Right lobe of liver (tissue), 6 donors: ENCODE results near the gene GPC2. TPM values are rescaled to one million over a fixed set of nuclear protein-coding genes. Genes with fewer than 3 reads are reported as not detected.
A peak's percentile ranks its signal among the peaks of the same experiment; 100 is the strongest.

Source experiments
- ATAC-seq, 4 donors: fragments of 200-7000 bp; cut with Tn5 transposase; one replicate each; pipeline ENCODE4 v1.9.1; 2020; ENCODE audit warnings: mild to moderate bottlenecking in 4 of 4, moderate library complexity in 4 of 4
- DNase-seq, 3 donors: peaks; one replicate each; pipeline ENCODE4 v3.0.0-alpha.2; 2020
- H3K27ac ChIP-seq, 3 donors: fragments of 200-600 bp; one replicate each; pipeline ENCODE4 v1.8.0; 2022
- H3K27me3 ChIP-seq, 2 donors: fragments of 200-600 bp; one replicate each; pipeline ENCODE4 v1.8.0; 2022
- H3K36me3 ChIP-seq, 4 donors: fragments of 200-600 bp; sonication (generic) in 1 of 4; one replicate each; pipeline versions ENCODE4 v1.5.1 to v1.8.0; 2017 to 2022; ENCODE audit warnings: control low read depth in 1 of 4
- H3K4me1 ChIP-seq, 4 donors: fragments of 200-600 bp; sonication (generic) in 1 of 4; one replicate each; pipeline versions ENCODE4 v1.5.1 to v1.8.0; 2017 to 2022; ENCODE audit warnings: control low read depth in 1 of 4
- H3K4me3 ChIP-seq, 3 donors: fragments of 200-600 bp; one replicate each; pipeline ENCODE4 v1.8.0; 2022
- H3K9me3 ChIP-seq, 4 donors: fragments of 200-600 bp; sonication (generic) in 1 of 4; one replicate each; pipeline versions ENCODE4 v1.5.1 to v1.8.0; 2017 to 2022; ENCODE audit warnings: control low read depth in 1 of 4
- POLR2A ChIP-seq: fragments of 450-650 bp; IDR thresholded peaks from one replicate; pipeline ENCODE4 v1.6.1; 2017; ENCODE audit warnings: antibody characterized with exemption, mild to moderate bottlenecking
- WGBS: methylation state at CpG from one replicate; pipeline ENCODE4 v1.1.6; 2018; ENCODE audit warnings: low coverage, low lambda C conversion rate; ENCODE audit not compliant: insufficient coverage; ENCODE audit errors: missing lambda C conversion rate; 5-methylcytosine and 5-hydroxymethylcytosine counted together
- intact Hi-C, 2 donors: fragments of 100-400 bp; cut with DNase I; formaldehyde crosslinking; loops; one replicate each; pipeline versions ENCODE4 v1.11.2 to v1.14.1; 2022
- total RNA-seq, 6 experiments: library from RNA; depleted of rRNA in 2 of 6; stranded (reverse); fragments of >200 nt in 2 of 6; fragmentation: NEBNext Ultra II Directional in 3 of 6; extraction: Animal tissue kit (Norgen Biotek cat#: 25700) in 3 of 6; gene quantifications; one replicate each; pipeline versions ENCODE4 v1.1.0 to v1.2.4, GENCODE V29; 2016 to 2023
- TF ChIP-seq, protein P1 (sequence below), 4 donors: fragments of 200-600 bp in 3 of 4; fragments of 450-650 bp in 1 of 4; IDR thresholded peaks; one replicate each; pipeline versions ENCODE4 v1.5.1 to v1.8.0; 2016 to 2022; ENCODE audit warnings: antibody characterized with exemption in 4 of 4, mild to moderate bottlenecking in 2 of 4
- donor health status: DM: no; HTN: yes; CAD: no.
- donor health status: DM: no; HTN: no; CAD: no.
- donor health status: DM: no; HTN: no; CAD: no.
- donor health status: DM: no; HTN: yes; CAD: no.
- donor health status: DM: no; HTN: yes; CAD: no.

Gene GPC2
- total RNA-seq, 6 experiments from 2014 or later: 0.35 to 0.40 TPM; not detected in 4

DNA sequence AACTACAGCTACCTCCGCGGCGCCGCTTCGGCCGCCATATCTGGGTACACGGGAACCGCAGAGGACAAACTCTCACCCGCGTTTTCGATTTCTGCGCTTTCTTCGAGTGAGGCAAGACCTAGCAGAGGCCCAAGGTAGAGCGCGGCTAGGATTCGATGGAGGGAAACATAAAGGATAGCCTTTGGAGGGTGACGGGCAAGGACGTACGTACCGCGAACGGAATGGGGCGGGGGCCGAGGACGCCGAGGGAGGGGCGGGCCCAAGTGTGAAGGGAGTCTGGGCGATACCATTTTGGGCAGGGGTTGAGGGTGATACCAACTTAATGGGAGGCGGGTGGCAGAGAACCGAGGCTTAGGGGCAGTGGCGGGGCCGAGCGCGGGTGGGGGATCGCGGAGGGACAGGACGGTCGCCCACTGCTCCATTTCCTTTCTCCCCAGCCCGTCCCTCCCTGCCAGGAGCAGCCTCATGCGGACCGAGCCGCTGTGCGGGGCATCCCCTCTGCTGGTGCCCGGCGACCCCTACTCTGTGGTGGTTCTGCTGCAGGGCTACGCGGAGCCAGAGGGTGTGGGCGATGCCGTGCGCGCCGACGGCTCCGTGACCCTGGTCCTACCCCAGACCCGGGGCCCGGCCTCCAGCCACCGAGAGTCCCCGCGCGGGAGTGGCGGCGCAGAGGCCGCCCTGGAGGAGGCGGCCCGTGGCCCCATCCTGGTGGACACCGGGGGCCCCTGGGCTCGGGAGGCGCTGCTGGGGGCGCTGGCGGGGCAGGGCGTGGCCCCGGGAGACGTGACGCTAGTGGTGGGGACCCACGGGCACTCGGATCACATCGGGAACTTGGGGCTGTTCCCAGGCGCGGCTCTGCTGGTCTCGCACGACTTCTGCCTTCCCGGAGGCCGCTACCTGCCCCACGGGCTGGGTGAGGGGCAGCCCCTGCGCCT lies 50.0 kb downstream of the GPC2 start, which contains the start of gene MBLAC1:
TSS of gene MBLAC1 (plus strand) at position 37 of the 935 bp plus-strand sequence. CDS start at position 466, 429 bp downstream.
- Histone ChIP-seq H3K27me3 (no peaks in the 10 kb centered on the region), H3K4me3 (peak within 1 kb of the TSS; percentile 80 to 85 (median 82)), H3K9me3 (no peaks in the 10 kb centered on the region), H3K27ac (peak within 1 kb of the TSS; percentile 87 to 97 (median 91)), H3K36me3 (no peaks in the 10 kb centered on the region), H3K4me1 (peaks cover 0 to 30% (median 0%) of the 10 kb centered on the region in 4 donors)
- DNase-seq (peak; percentile 87 to 93 (median 90)), ATAC-seq (peak; percentile 87 to 91 (median 89))
- TF ChIP-seq, protein P1, sequence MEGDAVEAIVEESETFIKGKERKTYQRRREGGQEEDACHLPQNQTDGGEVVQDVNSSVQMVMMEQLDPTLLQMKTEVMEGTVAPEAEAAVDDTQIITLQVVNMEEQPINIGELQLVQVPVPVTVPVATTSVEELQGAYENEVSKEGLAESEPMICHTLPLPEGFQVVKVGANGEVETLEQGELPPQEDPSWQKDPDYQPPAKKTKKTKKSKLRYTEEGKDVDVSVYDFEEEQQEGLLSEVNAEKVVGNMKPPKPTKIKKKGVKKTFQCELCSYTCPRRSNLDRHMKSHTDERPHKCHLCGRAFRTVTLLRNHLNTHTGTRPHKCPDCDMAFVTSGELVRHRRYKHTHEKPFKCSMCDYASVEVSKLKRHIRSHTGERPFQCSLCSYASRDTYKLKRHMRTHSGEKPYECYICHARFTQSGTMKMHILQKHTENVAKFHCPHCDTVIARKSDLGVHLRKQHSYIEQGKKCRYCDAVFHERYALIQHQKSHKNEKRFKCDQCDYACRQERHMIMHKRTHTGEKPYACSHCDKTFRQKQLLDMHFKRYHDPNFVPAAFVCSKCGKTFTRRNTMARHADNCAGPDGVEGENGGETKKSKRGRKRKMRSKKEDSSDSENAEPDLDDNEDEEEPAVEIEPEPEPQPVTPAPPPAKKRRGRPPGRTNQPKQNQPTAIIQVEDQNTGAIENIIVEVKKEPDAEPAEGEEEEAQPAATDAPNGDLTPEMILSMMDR (IDR thresholded peaks at IDR 0.05): no peak
- TF ChIP-seq POLR2A: no peak
- intact Hi-C loops: no loop called here
- under 1% methylated on average over 25 of the region's 85 CpGs for WGBS

DNA sequence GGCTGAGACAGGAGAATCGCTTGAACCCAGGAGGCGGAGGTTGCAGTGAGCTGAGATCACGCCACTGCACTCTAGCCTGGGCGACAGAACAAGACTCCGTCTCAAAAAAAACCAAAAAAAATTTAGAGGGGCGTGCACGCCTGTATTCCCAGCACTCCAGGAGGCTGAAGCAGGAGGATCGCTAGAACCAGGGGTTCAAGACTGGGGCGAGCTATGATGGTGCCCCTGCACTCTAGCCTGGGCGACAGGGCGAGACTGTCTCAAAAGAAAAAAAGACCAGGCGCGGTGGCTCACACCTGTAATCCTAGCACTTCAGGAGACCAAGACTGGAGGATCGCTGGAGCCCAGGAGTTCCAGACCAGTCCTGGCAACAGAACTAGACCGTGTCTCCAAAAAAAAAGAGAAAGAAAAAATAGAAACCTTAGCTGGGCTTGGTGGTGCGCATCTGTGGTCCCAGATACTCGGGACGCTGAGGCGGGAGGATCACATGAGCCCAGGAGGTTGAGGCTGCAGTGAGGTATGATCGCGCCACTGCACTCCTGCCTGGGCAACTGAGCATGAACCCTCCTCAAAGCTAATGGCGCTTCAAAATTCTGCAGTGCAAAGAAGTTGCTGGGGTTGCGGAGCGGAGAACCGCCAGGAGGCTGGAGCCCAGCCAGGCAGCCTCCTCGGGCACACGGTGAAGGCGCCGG lies 50.8 kb downstream of the GPC2 start:
- DNase-seq: no peak
- WGBS: 9% methylated on average over 28 of the region's 29 CpGs
- Histone ChIP-seq H3K4me1 (peaks cover 0 to 22% (median 0%) of the 10 kb centered on the region in 4 donors), H3K27ac (peak overlapping the region; percentile 87 to 97 (median 91)), H3K36me3 (no peaks in the 10 kb centered on the region), H3K9me3 (no peaks in the 10 kb centered on the region), H3K27me3 (no peaks in the 10 kb centered on the region), H3K4me3 (peak overlapping the region; percentile 80 to 85 (median 82))
- intact Hi-C loops: no loop called here
- peak in 3 of 4 donors; percentile 30 to 36 (median 35) for ATAC-seq
- TF ChIP-seq, protein P1 (IDR thresholded peaks at IDR 0.05): no peak
- TF ChIP-seq POLR2A: no peak

DNA sequence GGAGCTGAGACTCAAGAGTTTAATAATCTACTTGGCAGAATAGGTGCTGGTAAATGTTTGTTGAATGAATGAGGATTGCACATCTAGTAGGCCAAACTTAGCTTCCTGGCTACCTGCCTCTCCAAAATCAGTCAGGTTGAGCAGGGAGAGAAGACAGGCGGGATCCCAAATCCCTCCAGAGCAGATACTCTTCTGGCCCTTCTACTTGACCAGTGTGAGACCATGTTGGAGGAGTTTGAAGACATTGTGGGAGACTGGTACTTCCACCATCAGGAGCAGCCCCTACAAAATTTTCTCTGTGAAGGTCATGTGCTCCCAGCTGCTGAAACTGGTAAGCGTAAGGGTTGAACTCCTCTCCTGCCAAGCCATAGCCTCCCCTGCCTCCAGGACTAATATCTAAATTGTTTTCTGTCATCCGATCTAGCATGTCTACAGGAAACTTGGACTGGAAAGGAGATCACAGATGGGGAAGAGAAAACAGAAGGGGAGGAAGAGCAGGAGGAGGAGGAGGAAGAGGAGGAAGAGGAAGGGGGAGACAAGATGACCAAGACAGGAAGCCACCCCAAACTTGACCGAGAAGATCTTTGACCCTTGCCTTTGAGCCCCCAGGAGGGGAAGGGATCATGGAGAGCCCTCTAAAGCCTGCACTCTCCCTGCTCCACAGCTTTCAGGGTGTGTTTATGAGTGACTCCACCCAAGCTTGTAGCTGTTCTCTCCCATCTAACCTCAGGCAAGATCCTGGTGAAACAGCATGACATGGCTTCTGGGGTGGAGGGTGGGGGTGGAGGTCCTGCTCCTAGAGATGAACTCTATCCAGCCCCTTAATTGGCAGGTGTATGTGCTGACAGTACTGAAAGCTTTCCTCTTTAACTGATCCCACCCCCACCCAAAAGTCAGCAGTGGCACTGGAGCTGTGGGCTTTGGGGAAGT lies 52.6 kb downstream of the GPC2 start:
- intact Hi-C loops: no loop called here
- no peaks in the 10 kb centered on the region for H3K9me3 ChIP-seq
- no peaks in the 10 kb centered on the region for H3K27me3 ChIP-seq
- H3K27ac ChIP-seq: no peak overlapping the region
- peaks cover 0 to 28% (median 0%) of the 10 kb centered on the region in 4 donors for H3K4me1 ChIP-seq
- DNase-seq (no peak), ATAC-seq (no peak)
- WGBS: 63% methylated on average over 2 of the region's 4 CpGs
- TF ChIP-seq POLR2A: no peak
- TF ChIP-seq, protein P1 (IDR thresholded peaks at IDR 0.05): no peak
- H3K4me3 ChIP-seq: no peak overlapping the region
- H3K36me3 ChIP-seq: no peaks in the 10 kb centered on the region

DNA sequence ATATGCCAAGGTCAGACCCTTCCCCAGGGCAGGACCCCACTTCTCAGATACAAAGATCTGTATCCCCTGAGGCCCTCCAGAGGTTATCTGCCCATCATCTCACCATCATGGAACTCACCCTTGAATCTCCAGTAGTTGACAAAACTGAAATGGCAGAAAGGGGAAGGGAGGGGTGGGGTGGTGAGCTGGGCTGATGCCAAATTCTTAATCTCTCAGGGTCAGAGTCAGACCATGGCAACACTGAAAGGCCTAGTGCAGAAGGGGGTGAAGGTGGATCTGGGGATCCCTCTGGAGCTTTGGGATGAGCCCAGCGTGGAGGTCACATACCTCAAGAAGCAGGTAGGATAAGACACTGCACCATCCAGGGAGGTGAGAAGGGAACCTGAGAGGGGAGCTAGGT lies 54.6 kb downstream of the GPC2 start:
- TF ChIP-seq POLR2A: no peak
- TF ChIP-seq, protein P1 (IDR thresholded peaks at IDR 0.05): no peak
- ATAC-seq (no peak), DNase-seq (no peak)
- Histone ChIP-seq H3K36me3 (no peaks in the 10 kb centered on the region), H3K27ac (no peak overlapping the region), H3K4me3 (no peak overlapping the region), H3K4me1 (peaks cover 0 to 29% (median 2%) of the 10 kb centered on the region in 4 donors), H3K27me3 (no peaks in the 10 kb centered on the region), H3K9me3 (no peaks in the 10 kb centered on the region)
- 100% methylated on average over 1 of the region's 1 CpG for WGBS
- intact Hi-C loops: no loop called here
